Activated CD4-positive, alpha-beta T cell treated with anti-CD3 and anti-CD28 coated beads for 1 hour (primary cell): ENCODE results near the gene GRIN2A.

ENCODE experiments used
- DNase-seq: peaks from one replicate; pipeline ENCODE4 v3.0.0-alpha.2; 2020

Gene GRIN2A

GRCh38 chr16:10026593-10026992 is 155.6 kb downstream of the GRIN2A start:
- DNase-seq: no peak

- DNase-seq: no peak
These were observed 160.1 kb downstream of the GRIN2A start for GRCh38 chr16:10022098-10022497.

- DNase-seq: no peak
These were observed 161.4 kb downstream of the GRIN2A start for GRCh38 chr16:10020866-10021265.

GRCh38 chr16:10016752-10017151 is 165.5 kb downstream of the GRIN2A start:
- DNase-seq: no peak

- no peak for DNase-seq
These were observed 166.8 kb downstream of the GRIN2A start for GRCh38 chr16:10015397-10015796.

- no peak for DNase-seq
These were observed 168.5 kb downstream of the GRIN2A start for GRCh38 chr16:10013774-10014173.

GRCh38 chr16:10013364-10013763 is 168.9 kb downstream of the GRIN2A start:
- no peak for DNase-seq

GRCh38 chr16:10009684-10010083 is 172.5 kb downstream of the GRIN2A start:
- DNase-seq: no peak

- no peak for DNase-seq
These were observed 178.7 kb downstream of the GRIN2A start for GRCh38 chr16:10003486-10003885.

GRCh38 chr16:10001258-10001775 is 180.9 kb downstream of the GRIN2A start:
- DNase-seq: no peak

- DNase-seq: no peak
These were observed 186.0 kb downstream of the GRIN2A start for GRCh38 chr16:9996221-9996620.

- no peak for DNase-seq
These were observed 189.8 kb downstream of the GRIN2A start for GRCh38 chr16:9992441-9992840.

GRCh38 chr16:9980981-9981380 is 201.2 kb downstream of the GRIN2A start:
- DNase-seq: no peak

GRCh38 chr16:9978160-9978725 is 204.0 kb downstream of the GRIN2A start:
- DNase-seq: no peak

GRCh38 chr16:9977333-9977897 is 204.8 kb downstream of the GRIN2A start:
- DNase-seq: no peak

- no peak for DNase-seq
These were observed 205.6 kb downstream of the GRIN2A start for GRCh38 chr16:9976601-9977000.

GRCh38 chr16:9971907-9972306 is 210.3 kb downstream of the GRIN2A start:
- no peak for DNase-seq

- no peak for DNase-seq
These were observed 211.4 kb downstream of the GRIN2A start for GRCh38 chr16:9970796-9971195.

- no peak for DNase-seq
These were observed 212.0 kb downstream of the GRIN2A start for GRCh38 chr16:9970244-9970643.

GRCh38 chr16:9969580-9969979 is 212.6 kb downstream of the GRIN2A start:
- no peak for DNase-seq

GRCh38 chr16:9966569-9967157 is 215.6 kb downstream of the GRIN2A start:
- no peak for DNase-seq

GRCh38 chr16:9965079-9965478 is 217.1 kb downstream of the GRIN2A start:
- DNase-seq: no peak

- DNase-seq: no peak
These were observed 217.8 kb downstream of the GRIN2A start for GRCh38 chr16:9964426-9964825.

GRCh38 chr16:9957433-9957832 is 224.8 kb downstream of the GRIN2A start:
- no peak for DNase-seq

- no peak for DNase-seq
These were observed 225.2 kb downstream of the GRIN2A start for GRCh38 chr16:9957002-9957401.
